ENCODE measurements around the gene ZNF575. TPM values are rescaled to one million over a fixed set of nuclear protein-coding genes. Genes with fewer than 3 reads are reported as not detected.

The ZNF575 gene
- total and polyA plus RNA-seq, 10 of the 15 experiments (the other 5 are each of a cell fraction or from before 2014, with no cell fraction given), result 0.18 to 2.8 (median 0.75) TPM

GRCh38 chr19:43534305-43534815 is 1.4 kb downstream of the ZNF575 start (continued):
- no peak for TF ChIP-seq ZSCAN29 (IDR thresholded peaks at IDR 0.05)
- no peak for TF ChIP-seq ZNF687 (IDR thresholded peaks at IDR 0.05)
- no peak for TF ChIP-seq HDAC2 (IDR thresholded peaks at IDR 0.05)
- no peak for TF ChIP-seq TCF7 (IDR thresholded peaks at IDR 0.05; ENCODE audit: borderline replicate concordance)
- TF ChIP-seq ZBTB11 (CRISPR knock-in tag; IDR thresholded peaks at IDR 0.05), result no peak
- no peak for TF ChIP-seq POU2F2 (IDR thresholded peaks at IDR 0.05; ENCODE audit: borderline replicate concordance, low read depth, low read length)
- no peak for TF ChIP-seq CEBPB (IDR thresholded peaks at IDR 0.05; ENCODE audit: borderline replicate concordance in 1 of 2, low read depth in 2 of 2, low read length in 2 of 2)
- TF ChIP-seq ZZZ3 (IDR thresholded peaks at IDR 0.05; ENCODE audit: control insufficient read depth, insufficient read length, low read depth), result no peak
- TF ChIP-seq MAX (IDR thresholded peaks at IDR 0.05; ENCODE audit: low read depth, low read length), result no peak

All from GM12878 (cell line).